Stimulated activated naive CD8-positive, alpha-beta T cell treated with anti-CD3 and anti-CD28 coated beads, Interleukin-15, amount 100 ng/mL, for 72 hours (primary cell): ENCODE results near the gene FGF11.
A peak's percentile ranks its signal among the peaks of the same experiment; 100 is the strongest.

Experiments
- ATAC-seq: fragments of 150-1000 bp; cut with Tn5 transposase; 2 replicates; pipeline ENCODE4 v1.10.0; 2021; ENCODE audit warnings: mild to moderate bottlenecking, moderate library complexity
- DNase-seq, 2 donors: peaks; one replicate each; pipeline ENCODE4 v3.0.0; 2021 to 2022
- H3K27ac Mint-ChIP-seq, 2 donors: one replicate each; pipeline ENCODE4 v1.8.0; 2022; ENCODE audit warnings: mild to moderate bottlenecking in 2 of 2, mixed read lengths in 2 of 2, moderate library complexity in 2 of 2
- H3K27me3 Mint-ChIP-seq: one replicate; pipeline ENCODE4 v1.8.0; 2022; ENCODE audit warnings: mixed read lengths
- H3K4me1 Mint-ChIP-seq: one replicate; pipeline ENCODE4 v1.8.0; 2022; ENCODE audit warnings: mild to moderate bottlenecking, mixed read lengths
- H3K4me3 Mint-ChIP-seq, 2 donors: one replicate each; pipeline ENCODE4 v1.8.0; 2022; ENCODE audit warnings: mild to moderate bottlenecking in 2 of 2, mixed read lengths in 2 of 2, moderate library complexity in 1 of 2
- H3K9me3 Mint-ChIP-seq, 2 donors: one replicate each; pipeline ENCODE4 v1.8.0; 2022; ENCODE audit warnings: mixed read lengths in 2 of 2

FGF11 gene

GRCh38 chr17:7405350-7406234 is 33.7 kb upstream of the FGF11 start:
- H3K4me1 Mint-ChIP-seq, result peaks cover 33% of the 10 kb centered on the region
- DNase-seq, result no peak
- peaks cover 10% of the 10 kb centered on the region for H3K27me3 Mint-ChIP-seq
- H3K4me3 Mint-ChIP-seq, result peak overlapping the region; percentile 89 to 99
- H3K9me3 Mint-ChIP-seq, result no peaks in the 10 kb centered on the region
- H3K27ac Mint-ChIP-seq, result peak overlapping the region in 1 of 2 donors; percentile 80
- no peak for ATAC-seq

- H3K27me3 Mint-ChIP-seq, result peaks cover 10% of the 10 kb centered on the region
- H3K9me3 Mint-ChIP-seq, result no peaks in the 10 kb centered on the region
- H3K4me3 Mint-ChIP-seq, result peak overlapping the region; percentile 68 to 78
- peak overlapping the region in 1 of 2 donors; percentile 70 for H3K27ac Mint-ChIP-seq
- DNase-seq, result no peak
- peaks cover 33% of the 10 kb centered on the region for H3K4me1 Mint-ChIP-seq
- no peak for ATAC-seq
Measured at GRCh38 chr17:7406235-7406825, 33.0 kb upstream of the FGF11 start.

GRCh38 chr17:7407082-7407481 is 32.2 kb upstream of the FGF11 start:
- H3K27me3 Mint-ChIP-seq, result peaks cover 10% of the 10 kb centered on the region
- no peak overlapping the region for H3K27ac Mint-ChIP-seq
- DNase-seq (no peak), ATAC-seq (no peak)
- no peaks in the 10 kb centered on the region for H3K9me3 Mint-ChIP-seq
- peaks cover 33% of the 10 kb centered on the region for H3K4me1 Mint-ChIP-seq
- H3K4me3 Mint-ChIP-seq, result no peak overlapping the region

GRCh38 chr17:7407485-7408251 is 31.6 kb upstream of the FGF11 start, which contains the start of gene NLGN2:
NLGN2 (plus strand) TSS chr17:7407845; CDS start chr17:7408256, 411 bp downstream.
- Mint-ChIP-seq H3K27ac (peak within 1 kb of the TSS in 1 of 2 donors; percentile 37), H3K27me3 (peaks cover 10% of the 10 kb centered on the region)
- ATAC-seq, result no peak

GRCh38 chr17:7408252-7408727 is 31.0 kb upstream of the FGF11 start:
- peak; percentile 11 for ATAC-seq
- Mint-ChIP-seq H3K9me3 (no peaks in the 10 kb centered on the region), H3K27ac (no peak overlapping the region), H3K4me3 (no peak overlapping the region), H3K4me1 (peaks cover 26% of the 10 kb centered on the region), H3K27me3 (peaks cover 10% of the 10 kb centered on the region)
- DNase-seq, result peak; percentile 25 to 31

More at GRCh38 chr17:7407485-7408251, 31.6 kb upstream of the FGF11 start, which contains the start of gene NLGN2:
- peak within 1 kb of the TSS; percentile 63 to 69 for H3K4me3 Mint-ChIP-seq
- no peaks in the 10 kb centered on the region for H3K9me3 Mint-ChIP-seq
- H3K4me1 Mint-ChIP-seq, result peaks cover 33% of the 10 kb centered on the region
- no peak for DNase-seq

- peak overlapping the region; percentile 13 to 22 for H3K4me3 Mint-ChIP-seq
- H3K9me3 Mint-ChIP-seq, result no peaks in the 10 kb centered on the region
- DNase-seq, result no peak
- peaks cover 10% of the 10 kb centered on the region for H3K27me3 Mint-ChIP-seq
- H3K4me1 Mint-ChIP-seq, result peaks cover 25% of the 10 kb centered on the region
- no peak for ATAC-seq
- H3K27ac Mint-ChIP-seq, result no peak overlapping the region
Measured at GRCh38 chr17:7408863-7409262, 30.4 kb upstream of the FGF11 start.

GRCh38 chr17:7409716-7410115 is 29.6 kb upstream of the FGF11 start:
- Mint-ChIP-seq H3K4me1 (peaks cover 25% of the 10 kb centered on the region), H3K9me3 (no peaks in the 10 kb centered on the region), H3K27ac (no peak overlapping the region), H3K27me3 (peaks cover 10% of the 10 kb centered on the region), H3K4me3 (no peak overlapping the region)
- no peak for ATAC-seq
- no peak for DNase-seq

GRCh38 chr17:7410634-7411426 is 28.5 kb upstream of the FGF11 start:
- H3K27ac Mint-ChIP-seq, result no peak overlapping the region
- ATAC-seq (no peak), DNase-seq (no peak)
- H3K9me3 Mint-ChIP-seq, result no peaks in the 10 kb centered on the region
- no peak overlapping the region for H3K4me3 Mint-ChIP-seq
- peaks cover 6% of the 10 kb centered on the region for H3K27me3 Mint-ChIP-seq
- H3K4me1 Mint-ChIP-seq, result peaks cover 16% of the 10 kb centered on the region

GRCh38 chr17:7411427-7411750 is 27.9 kb upstream of the FGF11 start:
- Mint-ChIP-seq H3K4me3 (no peak overlapping the region), H3K9me3 (no peaks in the 10 kb centered on the region), H3K4me1 (peaks cover 11% of the 10 kb centered on the region), H3K27ac (no peak overlapping the region), H3K27me3 (no peaks in the 10 kb centered on the region)
- no peak for ATAC-seq
- no peak for DNase-seq

GRCh38 chr17:7413346-7413985 is 25.8 kb upstream of the FGF11 start:
- DNase-seq (no peak), ATAC-seq (no peak)
- Mint-ChIP-seq H3K27me3 (no peaks in the 10 kb centered on the region), H3K9me3 (no peaks in the 10 kb centered on the region), H3K27ac (no peak overlapping the region), H3K4me3 (no peak overlapping the region), H3K4me1 (peaks cover 5% of the 10 kb centered on the region)

GRCh38 chr17:7414837-7415236 is 24.5 kb upstream of the FGF11 start:
- no peaks in the 10 kb centered on the region for H3K27me3 Mint-ChIP-seq

GRCh38 chr17:7415784-7416183 is 23.5 kb upstream of the FGF11 start:
- Mint-ChIP-seq H3K4me1 (no peaks in the 10 kb centered on the region), H3K9me3 (no peaks in the 10 kb centered on the region), H3K27me3 (no peaks in the 10 kb centered on the region), H3K27ac (no peak overlapping the region), H3K4me3 (no peak overlapping the region)
- no peak for DNase-seq
- no peak for ATAC-seq

More at GRCh38 chr17:7414837-7415236, 24.5 kb upstream of the FGF11 start:
- Mint-ChIP-seq H3K4me1 (no peaks in the 10 kb centered on the region), H3K4me3 (no peak overlapping the region), H3K9me3 (no peaks in the 10 kb centered on the region), H3K27ac (no peak overlapping the region)
- DNase-seq, result no peak
- no peak for ATAC-seq

GRCh38 chr17:7416323-7416722 is 23.0 kb upstream of the FGF11 start:
- no peak for DNase-seq
- H3K27ac Mint-ChIP-seq, result no peak overlapping the region

GRCh38 chr17:7417056-7417655 is 22.2 kb upstream of the FGF11 start:
- no peak for DNase-seq
- Mint-ChIP-seq H3K27me3 (no peaks in the 10 kb centered on the region), H3K4me3 (no peak overlapping the region), H3K27ac (no peak overlapping the region), H3K9me3 (no peaks in the 10 kb centered on the region), H3K4me1 (no peaks in the 10 kb centered on the region)
- peak; percentile 63 for ATAC-seq

More at GRCh38 chr17:7416323-7416722, 23.0 kb upstream of the FGF11 start:
- no peak for ATAC-seq
- Mint-ChIP-seq H3K4me1 (no peaks in the 10 kb centered on the region), H3K27me3 (no peaks in the 10 kb centered on the region), H3K4me3 (no peak overlapping the region), H3K9me3 (no peaks in the 10 kb centered on the region)
